Activated CD8-positive, alpha-beta memory T cell treated with anti-CD3 and anti-CD28 coated beads, Interleukin-2, amount 50 U/mL, for 48 hours (primary cell): Measurements from ENCODE around the gene FDX2.
A peak's percentile ranks its signal among the peaks of the same experiment; 100 is the strongest.
"Not testable (repeated sequence)": the region's sequence is repeated elsewhere in the genome, so short reads cannot be mapped to it uniquely, and the experiment has no call there.

Experiments used
- DNase-seq: peaks from one replicate; pipeline ENCODE4 v3.0.0-alpha.2; 2020

The FDX2 gene

GRCh38 chr19:10283301-10284064 lies 32.3 kb downstream of the FDX2 start:
- no peak for DNase-seq

GRCh38 chr19:10282043-10282442 lies 33.8 kb downstream of the FDX2 start:
- not testable (repeated sequence) for DNase-seq

GRCh38 chr19:10279737-10280442 lies 35.9 kb downstream of the FDX2 start:
- DNase-seq: no peak

GRCh38 chr19:10278935-10279334 lies 36.9 kb downstream of the FDX2 start:
- no peak for DNase-seq

GRCh38 chr19:10277795-10278589 lies 37.8 kb downstream of the FDX2 start:
- no peak for DNase-seq

- no peak for DNase-seq
Measured at GRCh38 chr19:10274589-10274988, 41.2 kb downstream of the FDX2 start.

GRCh38 chr19:10271543-10272086 lies 44.2 kb downstream of the FDX2 start:
- DNase-seq: no peak

- peak; percentile 91 for DNase-seq
Measured at GRCh38 chr19:10270616-10271394, 45.0 kb downstream of the FDX2 start, which contains the start of gene ICAM1. Gene ICAM1, plus strand, starts transcription at chr19:10271120. Its CDS starts 40 bp downstream, at chr19:10271160.

- peak; percentile 92 for DNase-seq
Measured at GRCh38 chr19:10270180-10270615, 45.6 kb downstream of the FDX2 start.

- DNase-seq: peak; percentile 97
Measured at GRCh38 chr19:10269333-10270179, 46.3 kb downstream of the FDX2 start.

GRCh38 chr19:10268071-10268470 lies 47.7 kb downstream of the FDX2 start:
- no peak for DNase-seq

GRCh38 chr19:10266706-10267105 lies 49.1 kb downstream of the FDX2 start:
- DNase-seq: no peak

- DNase-seq: no peak
Measured at GRCh38 chr19:10262771-10263170, 53.0 kb downstream of the FDX2 start.

GRCh38 chr19:10260141-10260584 lies 55.7 kb downstream of the FDX2 start:
- peak; percentile 82 for DNase-seq
